Measurements from ENCODE around the gene PEX10. TPM values are rescaled to one million over a fixed set of nuclear protein-coding genes. Genes with fewer than 3 reads are reported as not detected.

PEX10 gene
- total and polyA plus RNA-seq, 4 donors, result 4.0 to 15.3 (median 11.4) TPM

DNA sequence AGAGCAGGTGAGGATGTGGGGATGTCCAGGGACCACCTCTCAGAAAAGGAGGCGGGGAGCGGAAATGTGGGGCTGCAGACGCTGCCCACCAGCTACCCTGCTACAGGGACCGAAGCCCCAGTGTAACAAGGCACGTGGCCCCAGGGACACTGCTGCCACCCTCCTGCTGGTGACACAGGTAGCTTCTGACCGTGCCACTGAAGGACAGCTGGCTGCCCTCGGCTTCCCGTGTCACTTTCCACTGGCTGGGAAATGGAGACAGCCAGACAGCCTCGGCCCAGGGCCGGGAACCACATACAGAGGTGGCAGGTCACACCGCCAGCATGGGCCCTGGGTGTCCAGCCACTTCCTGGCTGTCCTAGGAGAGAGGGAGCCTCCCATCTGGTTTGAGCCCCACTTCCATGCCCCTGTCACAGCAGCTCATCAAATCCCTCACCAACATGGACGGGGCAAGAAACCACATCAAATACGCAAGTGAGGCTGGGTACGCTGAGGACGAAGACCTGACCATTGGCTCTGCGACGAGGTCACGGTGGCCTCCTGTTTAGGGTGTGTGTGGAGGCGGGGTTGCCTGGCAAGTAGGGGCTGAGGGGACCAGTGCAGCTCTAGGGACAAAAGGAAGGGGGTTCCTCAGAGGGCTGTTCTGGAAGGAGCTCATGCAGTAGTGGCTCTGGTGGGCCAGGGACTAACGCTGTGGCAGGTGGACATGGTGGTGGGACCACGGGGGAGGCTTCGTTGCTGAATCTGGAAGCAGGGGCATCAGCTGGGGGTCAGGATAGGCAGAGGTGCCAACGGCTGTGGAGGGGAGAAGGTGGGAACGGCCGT is 5.0 kb downstream of the PEX10 start:
- ATAC-seq (ENCODE audit: low FRiP score), result no peak
- DNase-seq, result no peak
- H3K27me3 ChIP-seq (ENCODE audit: control insufficient read depth in 1 of 2, insufficient read depth in 2 of 2, low read length in 1 of 2), result no peaks in the 10 kb centered on the region
- no peaks in the 10 kb centered on the region for H3K9me3 ChIP-seq (ENCODE audit: control insufficient read depth, low read length)
- peaks cover 0 to 2% of the 10 kb centered on the region in 2 donors for H3K36me3 ChIP-seq (ENCODE audit: control insufficient read depth in 1 of 2, insufficient read depth in 2 of 2, low read length in 1 of 2)
- whole genome bisulfite sequencing, 2 donors, result 79 to 82% methylated on average over 25 of the region's 25 CpGs
- H3K4me1 ChIP-seq (ENCODE audit: control insufficient read depth in 1 of 2, insufficient read depth in 2 of 2, low read length in 2 of 2), result no peaks in the 10 kb centered on the region
- intact Hi-C loops (cut with DNase I), result no loop called here
- H3K27ac ChIP-seq (ENCODE audit: low read depth in 1 of 2, low read length in 2 of 2), result no peak overlapping the region
- no peak overlapping the region for H3K4me3 ChIP-seq (ENCODE audit: low read length in 2 of 2)

DNA sequence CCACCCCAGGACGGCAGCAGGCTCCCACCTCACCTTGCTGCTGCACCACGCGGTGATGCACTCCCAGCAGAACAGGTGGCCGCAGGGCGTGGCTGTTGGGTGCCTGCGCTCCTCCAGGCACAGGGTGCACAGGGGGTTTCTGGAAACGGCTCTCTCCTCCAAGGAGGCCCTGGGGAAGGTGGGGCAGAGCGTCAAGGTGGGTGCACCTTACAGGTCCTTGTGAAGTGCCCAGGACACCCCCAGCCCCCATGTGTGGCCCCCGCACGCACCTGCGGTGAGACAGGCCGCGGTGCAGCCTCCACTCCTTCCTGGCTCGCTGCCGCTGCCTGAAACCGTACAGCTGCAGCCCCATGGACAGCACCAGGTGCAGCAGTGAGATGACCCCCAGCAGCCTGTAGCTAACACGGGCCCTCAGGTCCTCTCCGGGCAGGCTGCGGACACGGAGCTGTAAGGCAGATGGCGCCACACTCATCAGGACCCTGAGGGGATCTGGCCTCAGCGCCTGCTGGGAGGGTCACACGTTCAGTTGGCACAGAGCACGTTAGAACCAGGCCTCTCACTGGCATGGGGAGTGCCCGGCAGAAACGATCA is 5.8 kb downstream of the PEX10 start:
- Histone ChIP-seq H3K27ac (ENCODE audit: low read depth in 1 of 2, low read length in 2 of 2) (no peak overlapping the region), H3K27me3 (ENCODE audit: control insufficient read depth in 1 of 2, insufficient read depth in 2 of 2, low read length in 1 of 2) (no peaks in the 10 kb centered on the region), H3K36me3 (ENCODE audit: control insufficient read depth in 1 of 2, insufficient read depth in 2 of 2, low read length in 1 of 2) (peaks cover 0 to 2% of the 10 kb centered on the region in 2 donors), H3K9me3 (ENCODE audit: control insufficient read depth, low read length) (no peaks in the 10 kb centered on the region), H3K4me1 (ENCODE audit: control insufficient read depth in 1 of 2, insufficient read depth in 2 of 2, low read length in 2 of 2) (no peaks in the 10 kb centered on the region), H3K4me3 (ENCODE audit: low read length in 2 of 2) (no peak overlapping the region)
- DNase-seq (no peak), ATAC-seq (ENCODE audit: low FRiP score) (no peak)
- intact Hi-C loops (cut with DNase I), result no loop called here
- WGBS, 2 donors, result 72 to 73% methylated on average over 26 of the region's 26 CpGs

DNA sequence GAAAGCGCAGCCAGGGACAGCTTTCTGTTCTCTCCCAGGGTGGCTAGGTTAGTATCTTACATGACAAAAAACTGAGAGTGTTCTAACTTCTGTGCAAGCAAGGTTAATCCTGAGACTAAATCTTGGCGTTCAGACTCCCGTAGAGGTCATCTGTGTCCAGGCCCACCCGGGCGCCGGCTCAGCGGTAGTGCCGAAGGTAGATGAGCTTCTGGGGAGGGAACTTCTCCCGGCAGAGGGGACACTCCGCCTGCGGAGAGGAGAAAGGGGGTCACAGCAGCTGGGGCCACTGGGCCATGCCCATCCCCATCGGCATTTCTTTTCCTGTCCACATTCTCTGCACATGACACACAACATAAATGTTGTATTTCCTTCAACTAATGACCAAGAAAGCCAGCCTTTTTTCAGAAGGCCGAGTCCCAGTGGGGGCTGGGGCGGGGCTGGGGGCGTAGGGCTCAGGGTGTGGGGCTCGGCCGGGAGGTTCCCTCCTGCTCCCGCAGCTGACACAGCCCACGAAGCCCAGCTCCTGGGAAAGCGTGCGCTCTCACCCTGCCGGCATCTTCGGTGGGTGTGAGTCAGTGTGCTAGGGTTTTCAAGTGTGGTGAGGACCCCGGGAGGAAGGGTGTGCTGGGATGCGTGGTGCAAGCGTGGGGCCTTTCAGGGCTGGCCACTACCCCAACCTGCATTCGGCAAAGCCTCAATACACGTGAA is 6.6 kb downstream of the PEX10 start:
- Histone ChIP-seq H3K4me3 (ENCODE audit: low read length in 2 of 2) (no peak overlapping the region), H3K27ac (ENCODE audit: low read depth in 1 of 2, low read length in 2 of 2) (no peak overlapping the region), H3K27me3 (ENCODE audit: control insufficient read depth in 1 of 2, insufficient read depth in 2 of 2, low read length in 1 of 2) (no peaks in the 10 kb centered on the region), H3K4me1 (ENCODE audit: control insufficient read depth in 1 of 2, insufficient read depth in 2 of 2, low read length in 2 of 2) (no peaks in the 10 kb centered on the region), H3K9me3 (ENCODE audit: control insufficient read depth, low read length) (no peaks in the 10 kb centered on the region), H3K36me3 (ENCODE audit: control insufficient read depth in 1 of 2, insufficient read depth in 2 of 2, low read length in 1 of 2) (peaks cover 0 to 2% of the 10 kb centered on the region in 2 donors)
- intact Hi-C loops (cut with DNase I), result no loop called here
- no peak for DNase-seq
- WGBS, 2 donors, result 64 to 71% methylated on average over 28 of the region's 28 CpGs
- no peak for ATAC-seq (ENCODE audit: low FRiP score)

- no peak for DNase-seq
- Histone ChIP-seq H3K27me3 (ENCODE audit: control insufficient read depth in 1 of 2, insufficient read depth in 2 of 2, low read length in 1 of 2) (no peaks in the 10 kb centered on the region), H3K36me3 (ENCODE audit: control insufficient read depth in 1 of 2, insufficient read depth in 2 of 2, low read length in 1 of 2) (peaks cover 0 to 2% of the 10 kb centered on the region in 2 donors), H3K4me3 (ENCODE audit: low read length in 2 of 2) (no peak overlapping the region), H3K4me1 (ENCODE audit: control insufficient read depth in 1 of 2, insufficient read depth in 2 of 2, low read length in 2 of 2) (no peaks in the 10 kb centered on the region), H3K9me3 (ENCODE audit: control insufficient read depth, low read length) (no peaks in the 10 kb centered on the region), H3K27ac (ENCODE audit: low read depth in 1 of 2, low read length in 2 of 2) (no peak overlapping the region)
- intact Hi-C loops (cut with DNase I), result no loop called here
- 76 to 79% methylated on average over 24 of the region's 24 CpGs for WGBS, 2 donors
- no peak for ATAC-seq (ENCODE audit: low FRiP score)
Measured at GRCh38 chr1:2404890-2405511, 7.4 kb downstream of the PEX10 start.

GRCh38 chr1:2404142-2404889 is 8.0 kb downstream of the PEX10 start:
- no peak overlapping the region for H3K27ac ChIP-seq (ENCODE audit: low read depth in 1 of 2, low read length in 2 of 2)
- H3K4me3 ChIP-seq (ENCODE audit: low read length in 2 of 2), result no peak overlapping the region
- peaks cover 0 to 2% of the 10 kb centered on the region in 2 donors for H3K36me3 ChIP-seq (ENCODE audit: control insufficient read depth in 1 of 2, insufficient read depth in 2 of 2, low read length in 1 of 2)
- ATAC-seq (ENCODE audit: low FRiP score), result no peak
- intact Hi-C loops (cut with DNase I), result no loop called here
- WGBS, 2 donors, result 75 to 80% methylated on average over 29 of the region's 29 CpGs
- no peaks in the 10 kb centered on the region for H3K27me3 ChIP-seq (ENCODE audit: control insufficient read depth in 1 of 2, insufficient read depth in 2 of 2, low read length in 1 of 2)
- H3K4me1 ChIP-seq (ENCODE audit: control insufficient read depth in 1 of 2, insufficient read depth in 2 of 2, low read length in 2 of 2), result no peaks in the 10 kb centered on the region
- DNase-seq, result no peak
- H3K9me3 ChIP-seq (ENCODE audit: control insufficient read depth, low read length), result no peaks in the 10 kb centered on the region

DNA sequence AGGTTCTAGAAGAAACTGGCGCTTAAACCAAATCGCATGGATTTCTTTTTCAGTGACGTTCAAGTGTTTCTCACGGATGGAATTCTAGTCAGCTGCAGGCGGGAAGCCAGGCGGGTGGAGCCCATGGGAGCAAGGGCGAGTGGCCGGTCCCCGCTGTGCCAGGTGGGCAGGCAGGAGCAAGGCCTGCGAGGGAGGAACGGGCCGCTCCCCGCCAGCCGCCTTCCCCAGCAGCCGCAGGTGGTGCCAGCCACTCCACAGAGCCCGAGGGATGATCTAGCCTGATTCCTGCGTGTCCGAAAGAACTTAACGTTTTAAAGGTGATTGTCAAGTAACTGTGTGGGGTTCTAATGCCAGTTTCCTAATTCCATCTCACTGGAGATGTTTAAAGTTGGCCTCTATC is 9.1 kb downstream of the PEX10 start:
- DNase-seq, result no peak
- intact Hi-C loops (cut with DNase I), result no loop called here
- WGBS, 2 donors, result 76% methylated on average over 19 of the region's 19 CpGs
- Histone ChIP-seq H3K36me3 (ENCODE audit: control insufficient read depth in 1 of 2, insufficient read depth in 2 of 2, low read length in 1 of 2) (peaks cover 0 to 2% of the 10 kb centered on the region in 2 donors), H3K27ac (ENCODE audit: low read depth in 1 of 2, low read length in 2 of 2) (no peak overlapping the region), H3K27me3 (ENCODE audit: control insufficient read depth in 1 of 2, insufficient read depth in 2 of 2, low read length in 1 of 2) (no peaks in the 10 kb centered on the region), H3K9me3 (ENCODE audit: control insufficient read depth, low read length) (no peaks in the 10 kb centered on the region), H3K4me1 (ENCODE audit: control insufficient read depth in 1 of 2, insufficient read depth in 2 of 2, low read length in 2 of 2) (no peaks in the 10 kb centered on the region), H3K4me3 (ENCODE audit: low read length in 2 of 2) (no peak overlapping the region)
- ATAC-seq (ENCODE audit: low FRiP score), result no peak

- DNase-seq (no peak), ATAC-seq (ENCODE audit: low FRiP score) (no peak)
- H3K4me1 ChIP-seq (ENCODE audit: control insufficient read depth in 1 of 2, insufficient read depth in 2 of 2, low read length in 2 of 2), result no peaks in the 10 kb centered on the region
- intact Hi-C loops (cut with DNase I), result no loop called here
- H3K36me3 ChIP-seq (ENCODE audit: control insufficient read depth in 1 of 2, insufficient read depth in 2 of 2, low read length in 1 of 2), result peaks cover 0 to 4% of the 10 kb centered on the region in 2 donors
- no peaks in the 10 kb centered on the region for H3K27me3 ChIP-seq (ENCODE audit: control insufficient read depth in 1 of 2, insufficient read depth in 2 of 2, low read length in 1 of 2)
- WGBS, 2 donors, result 90 to 93% methylated on average over 19 to 23 of the region's 23 CpGs
- H3K27ac ChIP-seq (ENCODE audit: low read depth in 1 of 2, low read length in 2 of 2), result no peak overlapping the region
- H3K4me3 ChIP-seq (ENCODE audit: low read length in 2 of 2), result no peak overlapping the region
- no peaks in the 10 kb centered on the region for H3K9me3 ChIP-seq (ENCODE audit: control insufficient read depth, low read length)
Measured at GRCh38 chr1:2402420-2402819, 9.9 kb downstream of the PEX10 start.

GRCh38 chr1:2400950-2401649 is 11.3 kb downstream of the PEX10 start:
- intact Hi-C loops (cut with DNase I), result no loop called here
- Histone ChIP-seq H3K27me3 (ENCODE audit: control insufficient read depth in 1 of 2, insufficient read depth in 2 of 2, low read length in 1 of 2) (no peaks in the 10 kb centered on the region), H3K4me3 (ENCODE audit: low read length in 2 of 2) (no peak overlapping the region), H3K36me3 (ENCODE audit: control insufficient read depth in 1 of 2, insufficient read depth in 2 of 2, low read length in 1 of 2) (peaks cover 0 to 6% of the 10 kb centered on the region in 2 donors), H3K4me1 (ENCODE audit: control insufficient read depth in 1 of 2, insufficient read depth in 2 of 2, low read length in 2 of 2) (no peaks in the 10 kb centered on the region), H3K9me3 (ENCODE audit: control insufficient read depth, low read length) (no peaks in the 10 kb centered on the region), H3K27ac (ENCODE audit: low read depth in 1 of 2, low read length in 2 of 2) (no peak overlapping the region)
- WGBS, 2 donors, result 85 to 86% methylated on average over 14 of the region's 14 CpGs
- DNase-seq, result no peak
- ATAC-seq (ENCODE audit: low FRiP score), result no peak

All from aorta (tissue), 5 donors.